ENCODE measurements around the gene RUBCNL.

The RUBCNL gene

DNA sequence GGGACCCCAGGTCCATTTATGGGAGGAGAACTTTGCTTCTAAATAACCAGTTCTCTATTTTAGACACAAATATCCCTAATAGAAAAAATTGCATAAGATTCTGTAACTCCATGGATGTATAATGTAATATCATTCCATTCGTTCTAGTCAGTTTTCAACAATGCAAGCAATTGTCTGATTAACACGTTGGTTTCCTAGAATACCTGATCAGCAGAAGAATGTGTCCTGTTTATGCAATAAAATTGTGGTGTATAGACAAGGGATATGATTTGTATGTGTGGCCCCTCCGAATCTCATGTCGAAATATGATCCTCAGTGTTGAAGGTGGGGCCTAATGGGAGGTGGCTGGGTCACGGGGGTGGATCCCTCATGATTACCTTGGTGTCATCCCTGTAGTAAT lies 62.1 kb downstream of the RUBCNL start:
- Histone ChIP-seq H3K27me3 (ENCODE audit: control insufficient read depth, insufficient read depth, low read length) (no peaks in the 10 kb centered on the region), H3K4me3 (ENCODE audit: low read length) (no peak overlapping the region), H3K9ac (ENCODE audit: low read length) (no peak overlapping the region), H3K27ac (ENCODE audit: low read depth, low read length) (no peak overlapping the region), H3K36me3 (ENCODE audit: control insufficient read depth, insufficient read depth, low read length) (no peaks in the 10 kb centered on the region), H3K4me1 (ENCODE audit: control insufficient read depth, insufficient read depth, low read length) (no peaks in the 10 kb centered on the region)

DNA sequence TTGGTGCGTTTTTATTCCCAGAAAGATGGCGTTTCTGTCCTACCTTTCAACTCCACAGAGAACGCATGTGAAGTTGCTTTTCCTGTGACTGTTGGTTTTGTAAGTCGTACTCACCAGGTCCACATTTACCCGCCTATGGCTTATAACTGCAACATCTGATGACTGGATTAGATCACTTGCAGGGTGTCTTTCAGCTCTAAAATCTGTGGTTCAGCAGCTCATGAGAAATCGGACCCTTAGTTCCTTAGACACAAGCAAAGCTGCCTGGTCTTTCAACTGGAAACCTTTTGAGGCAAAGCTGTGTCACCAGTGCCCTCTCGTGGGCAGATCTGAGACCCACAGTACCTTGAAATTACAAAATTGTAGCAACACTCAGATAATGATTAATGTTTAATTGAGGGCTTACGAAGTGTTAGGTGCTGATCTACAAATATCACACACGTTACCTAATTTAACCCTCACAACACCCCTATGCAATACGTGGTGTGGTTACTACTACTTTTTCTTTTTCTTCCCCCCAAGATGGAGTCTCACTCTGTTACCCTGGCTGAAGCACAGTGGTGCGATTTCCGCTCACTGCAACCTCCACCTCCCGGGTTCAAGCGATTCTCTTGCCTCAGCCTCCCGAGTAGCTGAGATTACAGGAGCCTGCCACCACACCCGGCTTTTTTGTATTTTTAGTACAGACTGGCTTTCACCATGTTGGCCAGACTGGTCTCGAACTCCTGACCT lies 65.4 kb downstream of the RUBCNL start:
- Histone ChIP-seq H3K4me1 (ENCODE audit: control insufficient read depth, insufficient read depth, low read length) (no peaks in the 10 kb centered on the region), H3K27ac (ENCODE audit: low read depth, low read length) (no peak overlapping the region), H3K36me3 (ENCODE audit: control insufficient read depth, insufficient read depth, low read length) (no peaks in the 10 kb centered on the region), H3K4me3 (ENCODE audit: low read length) (no peak overlapping the region), H3K27me3 (ENCODE audit: control insufficient read depth, insufficient read depth, low read length) (no peaks in the 10 kb centered on the region), H3K9ac (ENCODE audit: low read length) (no peak overlapping the region)

DNA sequence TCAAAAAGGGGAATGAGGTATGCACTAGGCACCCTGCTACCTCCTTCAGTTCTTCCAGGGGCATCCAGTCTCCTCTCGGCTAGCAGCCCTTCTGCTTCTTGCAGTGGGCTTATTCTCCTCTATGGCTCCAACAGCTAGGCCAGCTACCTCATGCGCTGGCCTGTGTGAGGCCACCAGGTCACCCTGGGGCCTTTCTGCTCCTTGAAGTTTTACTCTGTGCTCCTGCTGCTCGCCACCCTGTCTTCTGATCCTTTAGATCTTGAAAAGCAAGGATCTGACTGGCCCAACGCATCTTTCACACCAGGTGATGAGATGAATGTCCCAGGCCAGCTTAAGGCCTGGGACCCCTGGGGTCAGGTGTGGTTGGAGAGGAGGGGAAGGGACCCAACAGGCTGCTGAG lies 66.2 kb downstream of the RUBCNL start:
- Histone ChIP-seq H3K9ac (ENCODE audit: low read length) (no peak overlapping the region), H3K4me1 (ENCODE audit: control insufficient read depth, insufficient read depth, low read length) (no peaks in the 10 kb centered on the region), H3K27ac (ENCODE audit: low read depth, low read length) (no peak overlapping the region), H3K36me3 (ENCODE audit: control insufficient read depth, insufficient read depth, low read length) (no peaks in the 10 kb centered on the region), H3K27me3 (ENCODE audit: control insufficient read depth, insufficient read depth, low read length) (no peaks in the 10 kb centered on the region), H3K4me3 (ENCODE audit: low read length) (no peak overlapping the region)

GRCh38 chr13:46320406-46320805 lies 66.6 kb downstream of the RUBCNL start:
- no peaks in the 10 kb centered on the region for H3K4me1 ChIP-seq (ENCODE audit: control insufficient read depth, insufficient read depth, low read length)
- H3K27me3 ChIP-seq (ENCODE audit: control insufficient read depth, insufficient read depth, low read length), result no peaks in the 10 kb centered on the region
- no peak overlapping the region for H3K4me3 ChIP-seq (ENCODE audit: low read length)
- no peak overlapping the region for H3K9ac ChIP-seq (ENCODE audit: low read length)
- H3K27ac ChIP-seq (ENCODE audit: low read depth, low read length), result no peak overlapping the region
- H3K36me3 ChIP-seq (ENCODE audit: control insufficient read depth, insufficient read depth, low read length), result no peaks in the 10 kb centered on the region

DNA sequence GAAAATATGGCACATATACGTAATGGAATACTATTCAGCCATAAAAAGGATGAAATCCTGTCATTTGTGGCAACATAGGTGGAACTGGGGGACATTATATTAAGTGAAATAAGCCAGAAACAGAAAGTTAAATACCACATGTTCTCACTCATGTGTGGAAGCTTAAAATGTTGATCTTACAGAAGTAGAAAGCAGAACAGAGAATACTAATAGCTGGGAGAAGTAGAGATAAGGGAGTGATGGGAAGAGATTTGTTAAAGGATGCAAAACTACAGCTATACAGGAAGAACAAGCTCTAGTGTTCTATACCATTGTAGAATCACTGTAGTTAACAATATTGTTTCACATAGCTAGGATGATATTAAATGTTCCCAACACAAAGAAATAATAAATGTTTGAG lies 68.1 kb downstream of the RUBCNL start:
- Histone ChIP-seq H3K4me1 (ENCODE audit: control insufficient read depth, insufficient read depth, low read length) (no peaks in the 10 kb centered on the region), H3K36me3 (ENCODE audit: control insufficient read depth, insufficient read depth, low read length) (no peaks in the 10 kb centered on the region), H3K4me3 (ENCODE audit: low read length) (no peak overlapping the region), H3K27ac (ENCODE audit: low read depth, low read length) (no peak overlapping the region), H3K9ac (ENCODE audit: low read length) (no peak overlapping the region), H3K27me3 (ENCODE audit: control insufficient read depth, insufficient read depth, low read length) (no peaks in the 10 kb centered on the region)

GRCh38 chr13:46317120-46317519 lies 69.9 kb downstream of the RUBCNL start:
- no peaks in the 10 kb centered on the region for H3K4me1 ChIP-seq (ENCODE audit: control insufficient read depth, insufficient read depth, low read length)
- no peak overlapping the region for H3K27ac ChIP-seq (ENCODE audit: low read depth, low read length)
- H3K9ac ChIP-seq (ENCODE audit: low read length), result no peak overlapping the region
- H3K27me3 ChIP-seq (ENCODE audit: control insufficient read depth, insufficient read depth, low read length), result no peaks in the 10 kb centered on the region
- H3K4me3 ChIP-seq (ENCODE audit: low read length), result no peak overlapping the region
- no peaks in the 10 kb centered on the region for H3K36me3 ChIP-seq (ENCODE audit: control insufficient read depth, insufficient read depth, low read length)

DNA sequence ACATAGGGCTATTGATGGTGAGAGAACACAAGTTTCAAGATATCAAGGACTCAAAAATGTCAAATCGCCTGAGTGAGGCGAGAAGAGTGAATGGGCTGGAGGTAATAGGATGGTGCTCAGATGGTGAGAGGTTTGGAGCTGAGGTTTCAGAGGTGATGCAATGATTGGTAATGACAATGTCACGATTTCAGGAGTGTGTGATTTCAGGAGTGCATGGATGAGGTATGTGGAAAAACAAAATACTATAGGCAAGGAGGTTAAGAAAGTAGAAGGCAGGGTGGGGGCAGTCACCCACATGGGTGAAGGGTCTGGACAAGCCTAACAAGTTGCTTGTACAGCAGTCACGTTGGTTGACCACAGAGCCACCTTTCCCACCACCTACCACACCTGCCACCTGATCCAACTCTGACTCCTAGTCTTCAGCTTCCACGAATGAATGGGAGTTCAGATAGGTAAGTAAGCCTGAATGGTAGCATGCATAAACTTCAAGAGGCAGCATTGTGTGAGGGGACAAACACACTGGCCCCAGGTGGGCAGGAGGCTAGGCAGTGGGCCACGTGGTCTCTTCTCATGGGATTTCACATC lies 71.5 kb downstream of the RUBCNL start:
- no peak overlapping the region for H3K4me3 ChIP-seq (ENCODE audit: low read length)
- H3K36me3 ChIP-seq (ENCODE audit: control insufficient read depth, insufficient read depth, low read length), result no peaks in the 10 kb centered on the region
- no peaks in the 10 kb centered on the region for H3K27me3 ChIP-seq (ENCODE audit: control insufficient read depth, insufficient read depth, low read length)
- no peaks in the 10 kb centered on the region for H3K4me1 ChIP-seq (ENCODE audit: control insufficient read depth, insufficient read depth, low read length)
- no peak overlapping the region for H3K9ac ChIP-seq (ENCODE audit: low read length)
- no peak overlapping the region for H3K27ac ChIP-seq (ENCODE audit: low read depth, low read length)

- Histone ChIP-seq H3K4me1 (ENCODE audit: control insufficient read depth, insufficient read depth, low read length) (no peaks in the 10 kb centered on the region), H3K27me3 (ENCODE audit: control insufficient read depth, insufficient read depth, low read length) (no peaks in the 10 kb centered on the region), H3K27ac (ENCODE audit: low read depth, low read length) (no peak overlapping the region), H3K9ac (ENCODE audit: low read length) (no peak overlapping the region), H3K36me3 (ENCODE audit: control insufficient read depth, insufficient read depth, low read length) (no peaks in the 10 kb centered on the region), H3K4me3 (ENCODE audit: low read length) (no peak overlapping the region)
These were observed 72.0 kb downstream of the RUBCNL start for GRCh38 chr13:46315036-46315435.

- Histone ChIP-seq H3K9ac (ENCODE audit: low read length) (no peak overlapping the region), H3K27me3 (ENCODE audit: control insufficient read depth, insufficient read depth, low read length) (no peaks in the 10 kb centered on the region), H3K4me3 (ENCODE audit: low read length) (no peak overlapping the region), H3K4me1 (ENCODE audit: control insufficient read depth, insufficient read depth, low read length) (no peaks in the 10 kb centered on the region), H3K27ac (ENCODE audit: low read depth, low read length) (no peak overlapping the region), H3K36me3 (ENCODE audit: control insufficient read depth, insufficient read depth, low read length) (no peaks in the 10 kb centered on the region)
These were observed 72.5 kb downstream of the RUBCNL start for GRCh38 chr13:46314587-46314986.

DNA sequence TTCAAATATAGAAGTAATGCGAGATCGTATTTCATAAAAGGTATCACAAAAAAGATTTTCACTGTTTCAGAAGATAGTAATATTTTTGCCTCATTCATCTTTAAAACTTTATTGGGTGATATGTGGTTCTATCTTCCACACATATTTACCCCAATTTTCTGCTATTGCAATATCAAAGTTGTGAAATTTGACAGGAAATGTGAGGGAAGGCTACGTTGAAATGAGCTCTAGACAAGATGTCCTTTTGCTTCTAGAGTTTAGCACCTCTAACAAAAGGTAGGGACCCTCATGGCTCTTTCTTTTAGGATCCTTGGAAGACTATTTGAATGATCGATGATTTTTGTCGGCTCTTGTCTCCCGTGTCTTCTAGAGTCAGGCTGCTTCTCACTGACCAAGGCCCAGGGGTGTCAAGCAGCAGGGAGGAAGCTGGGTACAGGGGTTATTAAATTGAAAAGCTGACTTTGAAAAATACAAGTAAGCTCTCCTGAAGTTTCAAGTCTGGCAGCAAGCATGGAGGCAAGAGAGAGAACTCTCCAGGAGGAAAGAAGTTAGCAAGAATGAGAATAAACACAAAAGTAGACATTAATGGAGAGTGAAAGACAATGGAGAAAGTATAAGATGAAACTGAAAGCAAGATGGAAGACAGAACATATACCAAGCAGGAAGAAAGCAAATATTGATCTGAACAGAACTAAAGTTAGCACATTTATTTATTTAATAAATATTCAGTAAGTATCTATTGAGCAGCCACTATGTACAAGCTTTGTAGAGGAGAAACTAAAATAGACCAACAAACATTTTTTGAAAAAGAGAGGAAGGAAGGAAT lies 73.4 kb downstream of the RUBCNL start:
- H3K4me3 ChIP-seq (ENCODE audit: low read length), result no peak overlapping the region
- H3K27me3 ChIP-seq (ENCODE audit: control insufficient read depth, insufficient read depth, low read length), result no peaks in the 10 kb centered on the region
- H3K36me3 ChIP-seq (ENCODE audit: control insufficient read depth, insufficient read depth, low read length), result no peaks in the 10 kb centered on the region
- no peaks in the 10 kb centered on the region for H3K4me1 ChIP-seq (ENCODE audit: control insufficient read depth, insufficient read depth, low read length)
- H3K9ac ChIP-seq (ENCODE audit: low read length), result no peak overlapping the region
- no peak overlapping the region for H3K27ac ChIP-seq (ENCODE audit: low read depth, low read length)

DNA sequence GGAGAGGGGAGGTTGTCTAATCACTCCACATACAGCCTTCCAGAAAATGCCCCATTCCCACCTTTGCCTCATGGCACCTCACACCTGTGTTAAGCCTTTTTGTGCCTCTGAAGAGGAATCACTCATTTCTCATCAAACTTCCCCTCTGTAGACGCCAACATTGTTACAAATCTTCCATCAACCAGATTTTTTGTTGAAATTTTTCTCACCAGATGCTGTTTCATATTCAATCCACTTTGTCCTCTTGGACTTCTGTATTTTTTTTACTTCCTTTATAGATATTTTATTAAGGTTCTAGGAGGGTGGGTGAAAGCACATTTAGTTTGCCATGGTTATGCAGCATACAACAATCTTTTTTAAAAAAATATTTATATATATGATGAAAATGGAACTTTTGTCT lies 74.0 kb downstream of the RUBCNL start:
- Histone ChIP-seq H3K4me1 (ENCODE audit: control insufficient read depth, insufficient read depth, low read length) (no peaks in the 10 kb centered on the region), H3K9ac (ENCODE audit: low read length) (no peak overlapping the region), H3K4me3 (ENCODE audit: low read length) (no peak overlapping the region), H3K27me3 (ENCODE audit: control insufficient read depth, insufficient read depth, low read length) (no peaks in the 10 kb centered on the region), H3K36me3 (ENCODE audit: control insufficient read depth, insufficient read depth, low read length) (no peaks in the 10 kb centered on the region), H3K27ac (ENCODE audit: low read depth, low read length) (no peak overlapping the region)

GRCh38 chr13:46311217-46311616 lies 75.8 kb downstream of the RUBCNL start:
- Histone ChIP-seq H3K4me1 (ENCODE audit: control insufficient read depth, insufficient read depth, low read length) (no peaks in the 10 kb centered on the region), H3K27ac (ENCODE audit: low read depth, low read length) (no peak overlapping the region), H3K9ac (ENCODE audit: low read length) (no peak overlapping the region), H3K27me3 (ENCODE audit: control insufficient read depth, insufficient read depth, low read length) (no peaks in the 10 kb centered on the region), H3K4me3 (ENCODE audit: low read length) (no peak overlapping the region), H3K36me3 (ENCODE audit: control insufficient read depth, insufficient read depth, low read length) (no peaks in the 10 kb centered on the region)

All from rectal smooth muscle tissue (tissue), 1 donor.